Adrenal gland (tissue), 5 donors: Measurements from ENCODE around the gene SORCS3.

ENCODE experiments used
- CTCF ChIP-seq, 6 experiments: fragments of 450-650 bp in 4 of 6; fragments of 200-600 bp in 2 of 6; sonication (generic) in 1 of 6; IDR thresholded peaks; 1 replicate in 5 of 6; 2 replicates in 1 of 6; pipeline versions ENCODE4 v1.5.1 to v1.8.0; 2016 to 2021; ENCODE audit warnings: antibody characterized with exemption in 6 of 6, mild to moderate bottlenecking in 2 of 6, moderate library complexity in 1 of 6
- POLR2A ChIP-seq, 2 donors: fragments of 450-650 bp; IDR thresholded peaks; one replicate each; pipeline ENCODE4 v1.6.1; 2017; ENCODE audit warnings: antibody characterized with exemption in 2 of 2, mild to moderate bottlenecking in 2 of 2, moderate library complexity in 1 of 2
- donor health status: DM: no; HTN: no; CAD: no.

- TF ChIP-seq CTCF (IDR thresholded peaks at IDR 0.05): no peak
- TF ChIP-seq POLR2A (IDR thresholded peaks at IDR 0.05): no peak
These were observed 94.1 kb downstream of the SORCS3 start for GRCh38 chr10:104735036-104735756.
